Endothelial cell of umbilical vein (primary cell): ENCODE results near the gene TRDN. TPM values are rescaled to one million over a fixed set of nuclear protein-coding genes. Genes with fewer than 3 reads are reported as not detected.
"Not testable (repeated sequence)": the region's sequence is repeated elsewhere in the genome, so short reads cannot be mapped to it uniquely, and the experiment has no call there.

Source experiments
- BruUV-seq: library from RNA; stranded (reverse); fragments of 400-500 nt; replicated peaks from 2 replicates; lab custom pipeline; 2021; lab: Mats Ljungman, UMichigan
- CTCF ChIA-PET: fragments of 300-600, 350-600 bp; sonication (Branson Sonifier 250); formaldehyde crosslinking; loops from one replicate; lab custom pipeline; 2021; ENCODE audit warnings: antibody characterized with exemption, inconsistent platforms; lab: Charles Lee
- POLR2A ChIA-PET: fragments of 300-600, 350-600 bp; sonication (Branson Sonifier 250); formaldehyde crosslinking; loops from one replicate; lab custom pipeline; 2021; ENCODE audit warnings: antibody characterized with exemption, inconsistent platforms; lab: Charles Lee
- DNase-seq: peaks from one replicate; pipeline ENCODE4 v3.0.0-alpha.2; 2011; ENCODE audit warnings: low read depth, low spot score
- FAIRE-seq: peaks from 2 replicates; lab custom pipeline; 2011; peaks lifted over from hg19 to GRCh38; lab: Jason Lieb, UNC
- H2AFZ ChIP-seq: 2 replicates; pipeline ENCODE4 v1.6.0; 2012; ENCODE audit warnings: low read depth, low read length, control low read depth, inconsistent platforms
- H3K27ac ChIP-seq: 2 replicates; pipeline ENCODE4 v1.5.1; 2011; ENCODE audit warnings: low read depth, mild to moderate bottlenecking, control low read depth, low read length, moderate library complexity; ENCODE audit not compliant: insufficient read depth
- H3K27me3 ChIP-seq, 2 experiments: 2 replicates each; pipeline versions ENCODE4 v1.6.0 to v1.6.1; 2011; ENCODE audit warnings: low read length in 2 of 2, mixed read lengths in 1 of 2; ENCODE audit not compliant: control insufficient read depth in 2 of 2, insufficient read depth in 2 of 2
- H3K36me3 ChIP-seq, 2 experiments: 2 replicates in 1 of 2; 3 replicates in 1 of 2; pipeline ENCODE4 v1.5.1; 2011; ENCODE audit warnings: low read length in 2 of 2, mild to moderate bottlenecking in 1 of 2, moderate library complexity in 1 of 2; ENCODE audit not compliant: control insufficient read depth in 2 of 2, insufficient read depth in 2 of 2; ENCODE audit errors: extremely low read depth in 1 of 2
- H3K4me1 ChIP-seq: 3 replicates; pipeline ENCODE4 v1.5.1; 2011; ENCODE audit warnings: mild to moderate bottlenecking, low read length; ENCODE audit not compliant: control insufficient read depth, insufficient read depth; ENCODE audit errors: extremely low read depth
- H3K4me2 ChIP-seq: 2 replicates; pipeline ENCODE4 v1.6.1; 2011; ENCODE audit warnings: low read length, control low read depth, mixed read lengths; ENCODE audit not compliant: insufficient read depth
- H3K4me3 ChIP-seq, 3 experiments: fragments of 200-600 bp in 1 of 3; sonication (generic), shearing (Covaris generic) in 1 of 3; replicated peaks in 1 of 3; 2 replicates each; pipeline ENCODE4 v1.5.1; 2011 to 2016; ENCODE audit warnings: control low read depth in 3 of 3, low read length in 3 of 3, mild to moderate bottlenecking in 2 of 3, inconsistent platforms in 1 of 3, low read depth in 1 of 3, moderate library complexity in 1 of 3; ENCODE audit not compliant: insufficient read depth in 1 of 3
- H3K79me2 ChIP-seq: 2 replicates; pipeline ENCODE4 v1.6.0; 2012; ENCODE audit warnings: low read length, inconsistent platforms; ENCODE audit not compliant: control insufficient read depth, insufficient read depth
- H3K9ac ChIP-seq: replicated peaks from 2 replicates; pipeline ENCODE3; 2011; ENCODE audit warnings: low read length, control low read depth; ENCODE audit not compliant: insufficient read depth; ENCODE audit errors: extremely low read depth
- H3K9me1 ChIP-seq: replicated peaks from 3 replicates; pipeline ENCODE4 v1.6.0; 2011; ENCODE audit warnings: mild to moderate bottlenecking, low read length; ENCODE audit not compliant: control insufficient read depth, insufficient read depth; ENCODE audit errors: extremely low read depth
- H3K9me3 ChIP-seq: replicated peaks from 2 replicates; pipeline ENCODE4 v1.5.1; 2012; ENCODE audit warnings: low read length, inconsistent platforms; ENCODE audit not compliant: control insufficient read depth, insufficient read depth
- H4K20me1 ChIP-seq: replicated peaks from 2 replicates; pipeline ENCODE3; 2011; ENCODE audit warnings: mild to moderate bottlenecking, low read length; ENCODE audit not compliant: control insufficient read depth, insufficient read depth; ENCODE audit errors: extremely low read depth
- CTCF ChIP-seq, 2 donors: IDR thresholded peaks; 1 replicate in 1 of 2; 2 replicates in 1 of 2; pipeline ENCODE4 v1.5.1; 2011; ENCODE audit warnings: low read length in 2 of 2, mild to moderate bottlenecking in 2 of 2, moderate library complexity in 2 of 2, control low read depth in 1 of 2, inconsistent platforms in 1 of 2, low read depth in 1 of 2; ENCODE audit not compliant: insufficient read depth in 1 of 2; ENCODE audit errors: extremely low read depth in 1 of 2
- EZH2 ChIP-seq: IDR thresholded peaks from 2 replicates; pipeline ENCODE4 v1.6.1; 2012; ENCODE audit warnings: borderline replicate concordance, low read depth, mild to moderate bottlenecking, moderate library complexity, low read length, inconsistent platforms; ENCODE audit not compliant: severe bottlenecking
- FOS ChIP-seq: IDR thresholded peaks from 2 replicates; pipeline ENCODE4 v1.6.1; 2011; ENCODE audit warnings: mild to moderate bottlenecking, low read length, moderate library complexity, borderline replicate concordance; ENCODE audit not compliant: insufficient read depth
- GATA2 ChIP-seq: IDR thresholded peaks from 2 replicates; pipeline ENCODE4 v1.7.0; 2011; ENCODE audit warnings: low read depth, mild to moderate bottlenecking, moderate library complexity, mixed read lengths, low read length; ENCODE audit not compliant: insufficient read length, insufficient read depth
- JUN ChIP-seq: IDR thresholded peaks from 2 replicates; pipeline ENCODE4 v1.6.1; 2011; ENCODE audit warnings: borderline replicate concordance, low read depth; ENCODE audit not compliant: insufficient read length, insufficient read depth
- MYC ChIP-seq: IDR thresholded peaks from one replicate; pipeline ENCODE4 v1.6.1; 2011; ENCODE audit warnings: mild to moderate bottlenecking, low read depth, low read length
- POLR2A ChIP-seq: IDR thresholded peaks from 2 replicates; pipeline ENCODE4 v1.6.1; 2012; ENCODE audit warnings: low read depth, mild to moderate bottlenecking, control low read depth, low read length
- POLR2AphosphoS5 ChIP-seq: IDR thresholded peaks from 2 replicates; pipeline ENCODE4 v1.6.1; 2012; ENCODE audit warnings: low read depth, mild to moderate bottlenecking, control low read depth, low read length, moderate library complexity; ENCODE audit not compliant: insufficient read depth
- dilution Hi-C: fragments of 300-500 bp; cut with MboI; formaldehyde crosslinking; loops from one replicate; pipeline ENCODE4 v1.15.0; 2019; ENCODE audit warnings: low sequenced_read_pairs; ENCODE audit not compliant: extremely low pct_ligation_motif_present
- intact Hi-C: fragments of 100-400 bp; cut with micrococcal nuclease; formaldehyde crosslinking; loops from one replicate; pipeline ENCODE4 v1.10.0; 2022
- polyA plus RNA-seq, 4 experiments: library from polyadenylated mRNA; depleted of rRNA in 3 of 4; stranded (reverse) in 3 of 4; unstranded in 1 of 4; fragments of >200 nt; gene quantifications; 2 replicates each; pipeline versions ENCODE4 v1.2.1 to v1.2.3, GENCODE V29; 2011 to 2012; ENCODE audit warnings: missing spikeins in 1 of 4
- total RNA-seq: library from RNA; stranded (reverse); gene quantifications from 2 replicates; pipeline ENCODE4 v1.2.3, GENCODE V29; 2021
- TF ChIP-seq, protein P1 (sequence below): IDR thresholded peaks from 2 replicates; pipeline ENCODE4 v1.6.1; 2011; ENCODE audit not compliant: insufficient read depth, insufficient read length

TRDN gene
- total and polyA plus RNA-seq, 2 donors (not counting 3 experiments of a cell fraction or from before 2014, with no cell fraction given), result not detected

GRCh38 chr6:123480986-123481385 lies 155.8 kb downstream of the TRDN start:
- ChIA-PET CTCF (no interaction called here), POLR2A (no interaction called here)
- H2AFZ ChIP-seq, result no peak overlapping the region
- H3K9me3 ChIP-seq, result no peaks in the 10 kb centered on the region
- FAIRE-seq (no peak), DNase-seq (no peak)
- H3K4me1 ChIP-seq, result no peaks in the 10 kb centered on the region
- H4K20me1 ChIP-seq, result no peaks in the 10 kb centered on the region
- intact Hi-C loops (no loop called here), dilution Hi-C loops (no loop called here)
- no peaks in the 10 kb centered on the region for H3K79me2 ChIP-seq
- H3K27ac ChIP-seq, result no peak overlapping the region
- no peaks in the 10 kb centered on the region for H3K36me3 ChIP-seq
- H3K4me2 ChIP-seq, result no peak overlapping the region
- no peak for TF ChIP-seq JUN
- no peak for TF ChIP-seq POLR2A
- TF ChIP-seq CTCF (IDR thresholded peaks at IDR 0.05; ENCODE audit: extremely low read depth in 1 of 2, insufficient read depth in 1 of 2, low read depth in 1 of 2, low read length in 2 of 2), result no peak
- no peak for TF ChIP-seq FOS
- TF ChIP-seq GATA2, result no peak
- no peak for TF ChIP-seq POLR2AphosphoS5
- no peak for TF ChIP-seq MYC
- no peak for TF ChIP-seq EZH2
- TF ChIP-seq, protein P1, sequence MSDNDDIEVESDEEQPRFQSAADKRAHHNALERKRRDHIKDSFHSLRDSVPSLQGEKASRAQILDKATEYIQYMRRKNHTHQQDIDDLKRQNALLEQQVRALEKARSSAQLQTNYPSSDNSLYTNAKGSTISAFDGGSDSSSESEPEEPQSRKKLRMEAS, result no peak
- no peaks in the 10 kb centered on the region for H3K27me3 ChIP-seq
- BruUV-seq, result no TSS peak
- no peaks in the 10 kb centered on the region for H3K9me1 ChIP-seq
- no peak overlapping the region for H3K9ac ChIP-seq
- H3K4me3 ChIP-seq, result no peak overlapping the region

- H3K27ac ChIP-seq, BruUV-seq, H3K27me3 ChIP-seq, H3K9ac ChIP-seq, H3K9me3 ChIP-seq, H3K4me3 ChIP-seq, CTCF ChIA-PET, H2AFZ ChIP-seq, FAIRE-seq, dilution Hi-C loops, H3K9me1 ChIP-seq, POLR2A ChIA-PET, H3K4me1 ChIP-seq, H3K4me2 ChIP-seq, H3K79me2 ChIP-seq, intact Hi-C loops, H4K20me1 ChIP-seq, H3K36me3 ChIP-seq, DNase-seq: not testable (repeated sequence)
These were observed 164.6 kb downstream of the TRDN start for GRCh38 chr6:123472025-123472702.
